Mesothelial cell of epicardium (in vitro differentiated cells): ENCODE measurements around the gene EDNRA. TPM values are rescaled to one million over a fixed set of nuclear protein-coding genes. Genes with fewer than 3 reads are reported as not detected.

Experiments
- DNase-seq, 2 experiments: peaks; one replicate each; pipeline ENCODE4 v3.0.0; 2021; ENCODE audit warnings: low spot score in 2 of 2; ENCODE audit not compliant: unreplicated experiment in 2 of 2
- H3K27ac Mint-ChIP-seq: 2 replicates; pipeline ENCODE4 v1.8.0; 2021; ENCODE audit warnings: mixed read lengths
- H3K27me3 Mint-ChIP-seq: 2 replicates; pipeline ENCODE4 v1.8.0; 2021; ENCODE audit warnings: low read depth, mixed read lengths
- H3K36me3 Mint-ChIP-seq: 2 replicates; pipeline ENCODE4 v1.8.0; 2021; ENCODE audit warnings: mixed read lengths
- H3K4me1 Mint-ChIP-seq: 2 replicates; pipeline ENCODE4 v1.8.0; 2021; ENCODE audit warnings: mixed read lengths
- H3K4me3 Mint-ChIP-seq: 2 replicates; pipeline ENCODE4 v1.8.0; 2021; ENCODE audit warnings: mild to moderate bottlenecking, moderate library complexity, mixed read lengths
- H3K9me3 Mint-ChIP-seq: 2 replicates; pipeline ENCODE4 v1.8.0; 2021; ENCODE audit warnings: mixed read lengths
- total RNA-seq: library from RNA; stranded (reverse); gene quantifications from 3 replicates; pipeline ENCODE4 v1.2.1, GENCODE V29; 2021
- TF ChIP-seq, protein P1 (sequence below): fragments of 200-600 bp; sonication (generic); IDR thresholded peaks from one replicate; pipeline ENCODE4 v1.5.0; 2021; ENCODE audit warnings: antibody characterized with exemption; ENCODE audit not compliant: unreplicated experiment

EDNRA gene
- total RNA-seq, 1 donor from 2014 or later: 140 TPM

DNA sequence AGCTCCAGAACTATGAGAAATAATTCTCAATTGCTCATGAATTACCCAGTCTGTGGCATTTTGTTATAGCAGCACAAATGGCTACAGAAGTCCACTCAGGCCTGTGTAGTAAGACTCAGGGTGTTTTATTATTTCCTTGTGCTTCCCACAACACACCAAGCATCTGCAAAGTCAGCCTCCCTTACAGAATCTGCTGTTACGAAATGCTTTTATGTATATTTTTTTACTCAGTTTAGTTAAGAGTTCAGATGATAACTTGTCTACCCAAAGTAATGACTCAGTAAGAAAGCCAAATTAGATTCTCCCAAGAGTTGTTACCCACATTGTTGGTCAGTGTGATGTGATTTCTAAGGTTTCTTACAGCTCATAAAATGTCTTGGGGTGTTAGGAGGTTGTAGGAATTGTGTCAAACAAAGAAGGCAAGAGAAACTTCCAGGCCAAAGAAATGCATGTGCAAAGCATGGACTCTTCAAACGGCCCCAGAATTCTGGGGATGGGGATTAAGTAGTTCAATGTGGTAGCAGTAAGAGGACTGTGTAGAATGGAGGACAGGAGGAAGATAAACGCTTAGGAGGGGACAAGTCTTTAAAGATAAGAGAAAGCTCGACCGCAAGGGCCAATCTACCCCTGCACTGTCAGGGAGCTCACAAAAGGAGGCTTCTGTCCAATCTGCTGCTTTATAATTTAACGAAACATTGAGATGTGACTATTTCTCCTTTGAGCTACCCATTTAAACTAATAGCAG, 100.9 kb downstream of the EDNRA start:
- Mint-ChIP-seq H3K27ac (peak overlapping the region; percentile 80), H3K9me3 (peaks cover 26% of the 10 kb centered on the region), H3K4me1 (peaks cover 20% of the 10 kb centered on the region), H3K36me3 (peaks cover 29% of the 10 kb centered on the region), H3K4me3 (no peak overlapping the region), H3K27me3 (no peaks in the 10 kb centered on the region)
- DNase-seq: no peak
- TF ChIP-seq, protein P1, sequence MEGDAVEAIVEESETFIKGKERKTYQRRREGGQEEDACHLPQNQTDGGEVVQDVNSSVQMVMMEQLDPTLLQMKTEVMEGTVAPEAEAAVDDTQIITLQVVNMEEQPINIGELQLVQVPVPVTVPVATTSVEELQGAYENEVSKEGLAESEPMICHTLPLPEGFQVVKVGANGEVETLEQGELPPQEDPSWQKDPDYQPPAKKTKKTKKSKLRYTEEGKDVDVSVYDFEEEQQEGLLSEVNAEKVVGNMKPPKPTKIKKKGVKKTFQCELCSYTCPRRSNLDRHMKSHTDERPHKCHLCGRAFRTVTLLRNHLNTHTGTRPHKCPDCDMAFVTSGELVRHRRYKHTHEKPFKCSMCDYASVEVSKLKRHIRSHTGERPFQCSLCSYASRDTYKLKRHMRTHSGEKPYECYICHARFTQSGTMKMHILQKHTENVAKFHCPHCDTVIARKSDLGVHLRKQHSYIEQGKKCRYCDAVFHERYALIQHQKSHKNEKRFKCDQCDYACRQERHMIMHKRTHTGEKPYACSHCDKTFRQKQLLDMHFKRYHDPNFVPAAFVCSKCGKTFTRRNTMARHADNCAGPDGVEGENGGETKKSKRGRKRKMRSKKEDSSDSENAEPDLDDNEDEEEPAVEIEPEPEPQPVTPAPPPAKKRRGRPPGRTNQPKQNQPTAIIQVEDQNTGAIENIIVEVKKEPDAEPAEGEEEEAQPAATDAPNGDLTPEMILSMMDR: no peak

DNA sequence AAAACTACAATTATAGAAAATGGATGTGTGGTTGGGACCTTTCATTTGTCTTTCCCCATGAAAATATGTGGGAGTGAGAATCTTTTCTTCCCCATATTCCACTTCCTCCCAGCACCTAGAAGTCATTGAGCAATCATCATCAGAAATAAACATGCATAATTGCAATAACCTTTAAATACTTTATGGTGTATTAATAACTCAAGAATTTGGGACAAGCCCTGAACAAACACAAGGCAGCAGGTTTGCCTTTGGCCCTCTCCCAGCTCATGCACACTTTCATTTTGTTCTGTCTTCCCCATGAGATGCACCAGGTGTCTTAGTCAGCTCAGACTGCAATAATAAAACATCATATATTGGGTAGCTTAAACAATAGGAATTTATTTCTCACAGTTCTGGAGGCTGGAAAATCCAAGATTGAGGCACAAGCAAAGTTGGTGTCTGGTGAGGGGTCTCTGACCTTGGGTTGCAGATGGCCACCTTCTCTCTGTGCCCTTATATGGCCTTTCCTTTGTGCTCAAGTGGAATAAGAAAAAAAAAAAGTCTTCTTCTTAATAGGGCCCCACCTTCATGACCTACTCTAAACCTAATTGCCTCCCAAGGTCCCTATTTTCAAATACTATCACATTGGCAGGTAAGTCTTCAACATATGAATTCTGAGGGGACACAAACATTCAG, 101.6 kb downstream of the EDNRA start:
- peaks cover 28% of the 10 kb centered on the region for H3K4me1 Mint-ChIP-seq
- H3K9me3 Mint-ChIP-seq: peaks cover 26% of the 10 kb centered on the region
- no peak overlapping the region for H3K27ac Mint-ChIP-seq
- TF ChIP-seq, protein P1: no peak
- H3K4me3 Mint-ChIP-seq: no peak overlapping the region
- H3K36me3 Mint-ChIP-seq: peaks cover 29% of the 10 kb centered on the region
- DNase-seq: no peak
- no peaks in the 10 kb centered on the region for H3K27me3 Mint-ChIP-seq

DNA sequence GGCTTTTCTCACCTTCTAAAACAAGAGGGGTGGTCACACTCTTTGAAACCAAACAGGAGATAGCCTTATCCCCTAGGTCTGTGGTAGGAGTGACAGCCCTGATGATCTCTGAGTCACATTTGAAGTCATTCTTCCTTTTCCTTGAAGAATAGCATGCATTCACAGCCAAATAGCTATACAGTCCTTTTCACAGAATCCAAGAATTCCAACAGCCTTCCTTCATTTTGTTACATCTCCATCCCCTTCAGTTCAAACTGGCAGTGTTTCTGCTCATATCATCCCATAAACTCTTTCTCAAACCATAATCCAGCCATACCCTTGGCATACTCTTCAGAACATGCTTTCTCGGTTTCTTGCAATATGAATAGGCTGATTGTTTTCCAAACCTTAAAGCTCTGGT, 103.0 kb downstream of the EDNRA start:
- peaks cover 29% of the 10 kb centered on the region for H3K36me3 Mint-ChIP-seq
- H3K4me1 Mint-ChIP-seq: peaks cover 37% of the 10 kb centered on the region
- TF ChIP-seq, protein P1: no peak
- H3K27me3 Mint-ChIP-seq: no peaks in the 10 kb centered on the region
- no peak overlapping the region for H3K27ac Mint-ChIP-seq
- peaks cover 26% of the 10 kb centered on the region for H3K9me3 Mint-ChIP-seq
- DNase-seq: no peak
- H3K4me3 Mint-ChIP-seq: no peak overlapping the region

DNA sequence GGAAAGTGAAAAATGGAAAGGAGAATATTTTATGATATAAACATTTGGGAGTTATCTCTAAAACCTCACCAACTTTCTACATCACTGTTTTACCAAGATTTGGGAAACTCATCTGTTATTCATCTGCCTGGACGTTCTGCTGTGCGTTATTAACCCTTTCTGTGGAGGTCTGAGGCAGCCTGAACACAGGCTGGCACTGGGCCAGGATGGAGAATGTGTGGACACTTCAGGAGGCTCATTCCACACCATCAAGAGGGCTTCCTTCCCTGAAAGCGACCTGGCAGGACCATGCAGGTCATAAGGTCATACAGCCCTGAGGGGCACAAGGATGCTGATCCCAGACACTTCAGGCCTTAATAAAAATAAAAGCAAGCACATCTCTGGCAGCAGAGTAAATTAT, 105.1 kb downstream of the EDNRA start:
- Mint-ChIP-seq H3K27me3 (no peaks in the 10 kb centered on the region), H3K36me3 (peaks cover 21% of the 10 kb centered on the region), H3K9me3 (peaks cover 22% of the 10 kb centered on the region), H3K4me1 (peaks cover 49% of the 10 kb centered on the region), H3K4me3 (no peak overlapping the region), H3K27ac (peak overlapping the region; percentile 16)
- TF ChIP-seq, protein P1: no peak
- no peak for DNase-seq

DNA sequence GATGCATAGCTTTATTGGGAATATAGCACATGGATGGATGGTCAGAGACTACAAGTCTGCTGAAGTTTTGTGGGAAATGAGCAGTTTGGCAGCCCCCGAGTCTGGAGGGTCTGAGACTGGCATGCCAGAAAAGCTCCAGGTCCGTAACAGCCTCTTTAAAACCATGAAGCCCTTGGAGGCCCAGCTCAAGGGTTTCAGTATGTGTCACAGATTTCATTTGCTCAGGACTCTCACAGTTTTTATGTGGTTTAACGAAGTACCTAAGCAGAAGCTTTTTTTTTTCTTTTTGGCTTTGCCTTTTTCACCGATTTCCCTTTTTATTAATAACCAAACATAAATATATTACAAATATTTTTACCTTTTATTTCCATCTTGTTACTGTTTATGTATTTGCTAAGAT, 105.7 kb downstream of the EDNRA start:
- Mint-ChIP-seq H3K36me3 (peaks cover 21% of the 10 kb centered on the region), H3K27me3 (no peaks in the 10 kb centered on the region), H3K9me3 (peaks cover 22% of the 10 kb centered on the region), H3K4me3 (no peak overlapping the region), H3K4me1 (peaks cover 54% of the 10 kb centered on the region), H3K27ac (no peak overlapping the region)
- no peak for DNase-seq
- TF ChIP-seq, protein P1: no peak
